ENCODE results near the gene CARHSP1.
"Not testable (repeated sequence)": the region's sequence is repeated elsewhere in the genome, so short reads cannot be mapped to it uniquely, and the experiment has no call there.

The CARHSP1 gene

DNA sequence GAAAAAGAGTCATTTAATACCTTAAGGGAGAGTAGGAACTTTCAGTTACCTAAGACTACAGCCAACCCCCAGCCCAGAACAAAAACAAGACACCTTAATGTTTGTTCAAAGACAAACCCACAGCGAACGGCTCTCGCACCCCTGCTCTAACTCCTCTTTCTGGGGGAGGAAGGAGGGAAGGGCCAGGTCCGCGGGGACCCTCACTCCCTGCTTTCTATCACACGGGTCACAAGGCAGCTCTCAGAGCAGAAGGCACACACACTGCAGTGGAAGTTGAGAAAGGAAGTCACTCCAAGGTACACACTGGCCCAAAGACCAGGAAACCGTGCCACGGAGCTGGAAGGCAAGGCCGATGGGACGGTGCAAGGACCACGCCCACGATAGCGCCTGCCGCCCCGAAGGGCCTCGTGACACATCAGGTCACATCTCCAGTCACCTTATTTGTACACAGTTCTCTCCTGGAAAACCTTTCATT is 23.3 kb upstream of the CARHSP1 start:
- no peak for DNase-seq

- no peak for DNase-seq
Measured at GRCh38 chr16:8890549-8890921, 21.7 kb upstream of the CARHSP1 start.

- DNase-seq, result no peak
Measured at GRCh38 chr16:8889893-8890548, 21.2 kb upstream of the CARHSP1 start.

- DNase-seq, result no peak
Measured at GRCh38 chr16:8888951-8889892, 20.4 kb upstream of the CARHSP1 start.

- DNase-seq, result no peak
Measured at GRCh38 chr16:8887952-8888560, 19.2 kb upstream of the CARHSP1 start.

GRCh38 chr16:8887431-8887765 is 18.6 kb upstream of the CARHSP1 start:
- no peak for DNase-seq

DNA sequence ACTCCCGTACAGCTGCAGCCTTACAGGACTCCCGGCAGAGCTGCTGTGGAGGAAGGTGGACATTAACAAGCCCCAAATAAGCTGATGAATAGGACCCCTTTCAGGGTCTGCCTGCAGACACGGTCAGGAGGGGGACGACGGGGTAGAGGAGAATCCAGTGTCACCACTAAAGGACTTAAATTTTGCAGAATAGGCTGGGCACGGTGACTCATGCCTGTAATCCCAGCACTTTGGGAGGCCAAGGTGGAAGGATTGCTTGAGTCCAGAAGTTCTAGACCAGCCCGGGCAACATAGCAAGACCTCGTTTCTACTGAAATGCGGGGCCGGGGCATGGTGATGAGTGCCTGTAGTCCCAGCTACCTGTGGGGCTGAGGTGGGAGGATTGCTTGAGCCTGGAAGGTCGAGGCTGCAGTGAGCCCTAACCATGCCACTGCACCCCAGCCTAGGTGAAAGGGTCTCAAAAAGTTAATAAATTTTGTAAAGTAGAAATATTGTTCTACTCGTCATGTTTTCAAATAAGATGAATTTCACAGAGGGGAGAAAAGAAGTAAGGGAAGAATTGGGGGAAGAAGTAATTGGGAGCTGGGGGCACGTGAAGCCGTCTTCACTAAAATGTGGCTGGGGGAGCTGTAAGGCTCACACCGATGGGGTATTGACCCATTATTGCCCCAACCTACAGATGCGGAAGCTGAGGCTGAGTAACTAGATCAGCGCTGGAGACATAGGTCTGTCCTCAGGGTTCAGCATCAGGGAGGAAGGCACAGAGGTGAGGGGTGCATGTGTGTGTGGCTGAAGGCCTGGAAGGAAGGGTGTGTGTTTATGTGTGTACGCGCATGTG is 18.0 kb upstream of the CARHSP1 start:
- no peak for DNase-seq

GRCh38 chr16:8885674-8886592 is 17.1 kb upstream of the CARHSP1 start:
- no peak for DNase-seq

DNA sequence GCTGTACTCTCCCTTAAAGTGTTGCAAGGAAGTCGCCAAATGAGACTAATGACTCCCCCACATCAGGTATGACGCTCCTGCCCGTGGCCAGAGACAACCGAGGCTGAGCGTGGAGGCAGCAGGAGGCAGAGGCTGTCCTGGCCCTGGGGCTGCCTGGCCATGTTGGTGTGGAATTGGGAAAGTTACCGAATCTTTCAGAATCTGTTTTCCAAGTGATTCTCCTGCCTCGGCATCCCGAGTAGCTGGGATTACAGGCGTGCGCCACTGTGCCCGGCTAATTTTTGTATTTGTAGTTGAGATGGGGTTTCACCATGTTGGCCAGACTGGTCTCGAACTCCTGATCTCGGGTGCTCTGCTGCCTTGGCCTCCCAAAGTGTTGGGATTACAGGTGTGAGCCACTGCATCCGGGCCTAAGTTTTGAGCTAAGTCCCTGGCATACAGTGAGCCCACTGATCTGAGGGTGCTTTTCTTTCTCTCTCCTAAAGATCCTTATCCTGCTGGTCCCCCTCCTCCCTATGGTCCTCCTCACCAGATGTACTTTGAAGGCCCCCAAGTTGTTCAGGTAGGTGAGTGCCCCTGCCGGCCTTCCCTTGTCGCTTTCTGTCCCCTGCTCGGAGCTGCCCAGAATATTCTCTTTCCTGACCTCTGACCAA is 14.0 kb upstream of the CARHSP1 start:
- no peak for DNase-seq

GRCh38 chr16:8882041-8882617 is 13.3 kb upstream of the CARHSP1 start, which contains the start of gene LITAFD:
Gene LITAFD (plus strand): TSS chr16:8882351. CDS start chr16:8884356, 2,005 bp downstream.
- DNase-seq, result no peak

DNA sequence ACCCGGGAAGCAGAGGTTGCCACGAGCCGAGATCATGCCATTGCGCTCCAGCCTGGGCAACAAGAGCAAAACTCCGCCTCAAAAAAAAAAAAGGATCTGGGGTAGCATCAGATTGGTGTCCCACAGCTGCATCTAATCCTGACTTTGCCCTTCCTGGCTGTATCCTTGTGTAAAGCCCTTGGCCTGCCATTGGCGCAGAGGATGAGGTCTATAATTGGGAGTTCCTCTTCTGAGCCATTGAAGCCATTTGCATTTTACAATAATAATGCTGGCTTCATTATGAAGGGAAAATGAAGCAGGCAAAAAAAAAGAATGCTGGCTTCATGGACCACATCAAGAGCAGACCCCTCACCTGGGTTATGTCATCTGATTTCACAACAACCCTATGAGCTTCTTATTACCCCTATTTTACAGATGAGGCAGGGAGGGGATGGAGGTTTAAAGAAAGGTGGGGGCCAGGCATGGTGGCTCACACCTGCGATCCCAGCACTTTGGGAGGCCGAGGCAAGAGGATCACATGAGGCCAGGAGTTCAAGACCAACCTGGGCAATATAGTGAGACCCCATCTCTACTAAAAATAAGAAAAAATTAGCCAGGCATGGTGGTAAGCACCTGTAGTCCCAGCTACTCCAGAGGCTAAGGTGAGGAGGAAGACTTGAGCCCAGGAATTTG is 12.2 kb upstream of the CARHSP1 start:
- no peak for DNase-seq

- no peak for DNase-seq
Measured at GRCh38 chr16:8878523-8878911, 9.7 kb upstream of the CARHSP1 start.

- DNase-seq, result no peak
Measured at GRCh38 chr16:8877894-8878522, 9.2 kb upstream of the CARHSP1 start.

- not testable (repeated sequence) for DNase-seq
Measured at GRCh38 chr16:8875317-8875716, 6.5 kb upstream of the CARHSP1 start.

GRCh38 chr16:8874388-8874787 is 5.6 kb upstream of the CARHSP1 start:
- DNase-seq, result no peak

DNA sequence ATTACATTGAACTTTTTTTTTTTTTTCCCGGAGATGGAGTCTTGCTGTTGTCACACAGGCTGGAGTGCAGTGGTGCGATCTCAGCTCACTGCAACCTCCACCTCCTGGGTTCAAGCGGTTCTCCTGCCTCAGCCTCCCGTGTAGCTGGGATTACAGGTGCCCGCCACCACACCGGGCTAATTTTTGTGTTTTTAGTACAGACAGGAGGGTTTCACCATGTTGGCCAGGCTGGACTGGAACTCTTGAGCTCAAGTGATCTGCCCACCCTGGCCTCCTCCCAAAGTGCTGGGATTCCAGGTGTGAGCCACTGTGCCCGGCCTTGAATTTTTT is 5.0 kb upstream of the CARHSP1 start:
- DNase-seq, result not testable (repeated sequence)

DNA sequence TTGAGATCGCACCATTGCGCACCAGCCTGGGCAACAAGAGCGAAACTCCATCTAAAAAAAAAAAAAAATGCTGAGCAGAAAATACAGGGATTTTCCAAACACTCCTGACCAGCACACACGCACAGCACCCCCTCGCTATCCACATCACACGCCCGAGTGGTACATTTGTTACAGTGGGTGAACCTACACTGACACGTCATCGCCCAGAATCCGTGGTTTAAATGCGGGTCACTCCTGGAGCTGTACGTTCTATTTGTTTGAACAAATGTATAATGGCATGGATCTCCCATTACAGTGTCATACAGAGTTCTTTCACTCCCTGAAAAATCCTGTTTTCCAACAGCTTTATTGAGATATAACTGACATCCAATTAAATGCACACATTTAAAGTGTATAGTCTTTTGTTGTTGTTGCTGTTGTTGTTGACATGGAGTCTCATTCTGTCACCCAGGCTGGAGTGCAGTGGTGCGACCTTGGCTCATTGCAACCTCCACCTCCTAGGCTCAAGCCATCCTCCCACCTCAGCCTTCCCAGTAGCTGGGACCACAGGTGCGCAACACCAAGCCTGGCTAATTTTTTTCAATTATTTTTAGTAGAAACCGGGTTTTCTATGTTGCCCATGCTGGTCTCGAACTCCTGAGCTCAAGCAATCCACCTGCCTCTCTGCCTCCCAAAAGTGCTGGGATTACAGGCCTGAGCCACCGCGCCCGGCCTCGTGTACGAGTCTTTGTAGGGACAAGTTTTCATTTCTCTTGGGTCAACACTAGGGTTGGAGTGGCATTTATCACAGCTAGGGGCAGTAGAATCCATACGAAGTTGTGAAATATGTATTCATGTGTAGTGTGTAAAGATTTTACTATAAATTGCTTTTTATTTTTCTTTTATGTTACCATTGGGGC is 4.4 kb upstream of the CARHSP1 start:
- DNase-seq, result no peak

DNA sequence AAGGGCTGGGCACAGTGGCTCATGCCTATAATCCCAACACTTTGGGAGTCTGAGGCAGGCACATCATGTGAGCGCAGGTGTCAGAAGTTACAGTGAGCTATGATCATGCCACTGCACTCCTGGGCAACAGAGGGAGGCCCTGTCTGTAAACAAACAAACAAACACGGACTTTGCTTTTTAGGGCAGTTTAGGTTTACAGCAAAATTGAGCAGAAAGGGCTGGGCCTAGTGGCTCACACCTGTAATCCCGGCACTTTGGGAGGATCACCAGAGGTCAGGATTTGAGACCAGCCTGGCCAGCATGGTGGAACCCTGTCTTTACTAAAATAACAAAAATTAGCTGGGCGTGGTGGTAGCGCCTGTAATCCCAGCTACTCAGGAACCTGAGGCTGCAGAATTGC is 3.3 kb upstream of the CARHSP1 start:
- DNase-seq, result no peak

GRCh38 chr16:8869988-8870241 is 1.1 kb upstream of the CARHSP1 start:
- DNase-seq, result not testable (repeated sequence)

Data from NK-92 treated with Interleukin-12 subunit alpha and Interleukin-12 subunit beta, amount 100 ng/mL, for 24 hours (cell line).